GM12892 (cell line): ENCODE results near the gene ZBTB38.

Source experiments
- POLR2A ChIP-seq: IDR thresholded peaks from 2 replicates; pipeline ENCODE4 v1.6.1; 2011; ENCODE audit warnings: low read depth, low read length, control low read depth
- POLR2AphosphoS5 ChIP-seq: IDR thresholded peaks from 2 replicates; pipeline ENCODE4 v1.6.1; 2011; ENCODE audit warnings: low read depth, low read length, control low read depth
- TAF1 ChIP-seq: IDR thresholded peaks from 2 replicates; pipeline ENCODE4 v1.6.1; 2011; ENCODE audit warnings: low read depth, mild to moderate bottlenecking, control low read depth, low read length, borderline replicate concordance

DNA sequence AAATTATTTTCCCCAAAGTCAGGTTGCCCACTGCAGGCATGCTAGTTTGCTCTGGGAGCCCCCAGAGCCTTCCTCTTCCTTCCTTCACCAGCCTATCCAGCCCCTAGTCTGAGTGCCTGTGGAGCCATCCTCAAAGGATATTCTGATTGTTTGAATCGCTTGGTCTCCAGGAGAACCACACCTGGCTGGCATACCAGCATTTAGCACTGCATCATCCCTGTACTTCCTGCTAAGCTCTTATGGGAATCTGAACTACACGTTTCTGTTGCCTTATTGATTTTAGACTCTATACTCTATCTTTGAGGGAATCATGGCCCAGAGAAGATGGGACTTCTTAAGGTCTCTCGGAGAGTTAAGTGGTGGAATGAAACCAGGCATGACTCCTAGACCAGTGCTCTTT, 26.3 kb downstream of the ZBTB38 start:
- no peak for TF ChIP-seq POLR2A
- 0 out of 2 replicates have a peak, but pooled peaks have one; percentile 31 for TF ChIP-seq POLR2AphosphoS5
- no peak for TF ChIP-seq TAF1
